Articular chondrocyte of knee joint (primary cell): Measurements from ENCODE around the gene PLXNC1. TPM values are rescaled to one million over a fixed set of nuclear protein-coding genes. Genes with fewer than 3 reads are reported as not detected.

ENCODE experiments used
- total RNA-seq: library from RNA; depleted of rRNA; stranded (reverse); fragments of >200 nt; gene quantifications from 2 replicates; pipeline ENCODE4 v1.2.3, GENCODE V29; 2012

Gene PLXNC1
- 6.8 and 9.4 TPM in 2 replicates for total RNA-seq

DNA sequence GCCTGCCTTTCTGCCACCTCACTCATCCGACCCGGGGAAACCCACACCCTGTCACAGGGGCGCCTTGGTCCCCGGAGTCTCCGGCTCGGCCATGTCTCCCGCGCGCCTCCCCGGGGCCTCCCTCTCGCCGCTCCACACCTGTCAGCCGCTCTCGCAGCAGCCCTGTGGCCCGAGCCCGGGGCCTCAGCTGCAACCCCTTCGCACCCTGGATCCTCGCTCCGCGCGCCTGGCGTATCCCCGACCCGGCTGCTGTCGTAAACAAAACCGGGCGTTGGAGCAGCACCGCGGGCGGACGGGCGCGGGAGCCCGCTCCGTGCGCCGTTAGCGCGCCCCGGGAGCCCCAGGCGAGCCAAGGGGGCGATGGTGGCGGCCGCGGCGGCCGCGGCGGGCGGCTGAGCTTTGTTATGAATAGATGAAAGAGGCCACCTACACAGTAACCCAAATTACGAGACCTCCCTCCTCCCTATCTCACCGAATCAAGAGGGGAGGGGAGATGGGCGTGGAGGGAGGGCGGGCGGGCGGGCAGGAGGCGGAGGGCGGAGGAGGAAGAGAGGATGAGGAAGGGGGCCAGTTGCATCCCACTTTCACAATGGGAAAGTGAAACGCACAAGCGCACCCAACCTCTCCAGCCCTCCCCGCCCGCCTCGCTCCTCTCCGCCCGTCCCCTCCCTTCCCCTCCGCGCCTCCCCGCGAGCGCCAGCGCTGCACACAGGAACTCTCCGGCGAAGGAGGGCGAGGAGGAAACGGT is at the start of gene PLXNC1:
TSS of gene PLXNC1 (plus strand) at position 587 of the 748 bp plus-strand sequence. CDS start 395 bp downstream, outside the sequence.

